GM12872 (cell line): ENCODE data around the gene PLCXD3.

Experiments used
- CTCF ChIP-seq: IDR thresholded peaks from 3 replicates; pipeline ENCODE4 v1.5.1; 2011; ENCODE audit warnings: low read depth, mild to moderate bottlenecking, low read length, moderate library complexity; ENCODE audit not compliant: insufficient read depth

Gene PLCXD3

GRCh38 chr5:41509399-41510175 lies 814 bp downstream of the PLCXD3 start:
- TF ChIP-seq CTCF: no peak

GRCh38 chr5:41508696-41509398 lies 1.6 kb downstream of the PLCXD3 start:
- no peak for TF ChIP-seq CTCF

GRCh38 chr5:41508186-41508585 lies 2.2 kb downstream of the PLCXD3 start:
- no peak for TF ChIP-seq CTCF

GRCh38 chr5:41507501-41507900 lies 2.9 kb downstream of the PLCXD3 start:
- no peak for TF ChIP-seq CTCF

GRCh38 chr5:41503860-41504259 lies 6.5 kb downstream of the PLCXD3 start:
- no peak for TF ChIP-seq CTCF

GRCh38 chr5:41503310-41503709 lies 7.1 kb downstream of the PLCXD3 start:
- TF ChIP-seq CTCF: no peak

GRCh38 chr5:41485533-41485932 lies 24.9 kb downstream of the PLCXD3 start:
- no peak for TF ChIP-seq CTCF
